ENCODE results near the gene TSPO2. TPM values are rescaled to one million over a fixed set of nuclear protein-coding genes. Genes with fewer than 3 reads are reported as not detected.

TSPO2 gene
- total and polyA plus RNA-seq, 9 donors: not detected

DNA sequence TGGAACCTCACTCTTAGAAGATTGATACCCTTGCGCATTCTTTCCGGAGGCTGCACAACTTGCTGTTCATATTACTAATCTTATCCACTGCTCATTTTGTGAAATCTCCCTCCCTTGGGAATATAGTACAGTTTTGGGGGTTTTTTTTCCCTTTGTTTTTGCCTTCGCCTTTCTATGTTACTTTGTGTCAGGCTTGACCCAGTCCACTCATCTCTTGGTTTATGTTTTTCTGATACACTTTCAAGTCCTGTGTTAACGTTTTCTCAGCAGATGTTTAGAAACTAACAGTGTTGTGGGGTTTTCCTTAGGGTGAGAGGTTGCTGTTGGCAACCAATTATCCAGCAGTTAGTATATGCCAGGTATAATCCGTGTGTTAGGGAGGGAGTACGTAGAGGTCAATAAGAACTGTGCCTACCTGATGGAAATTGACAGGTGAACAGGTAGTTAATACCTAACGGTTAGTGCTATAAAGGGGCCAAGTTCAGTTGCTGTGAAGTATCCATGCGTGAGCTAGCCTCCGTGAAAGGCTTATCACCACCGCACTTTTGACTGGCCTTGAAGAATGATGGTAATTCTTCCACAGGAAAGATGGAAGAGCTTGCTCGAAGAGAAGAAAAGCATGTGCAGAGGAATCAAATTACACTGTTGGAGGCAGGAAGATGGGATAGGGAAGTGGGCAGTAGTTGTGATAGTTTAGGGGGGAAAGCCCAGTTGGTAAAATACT, 31.9 kb downstream of the TSPO2 start:
- H3K27me3 ChIP-seq: no peaks in the 10 kb centered on the region
- TF ChIP-seq EP300 (IDR thresholded peaks at IDR 0.05) (no peak), POLR2A (IDR thresholded peaks at IDR 0.05) (no peak)
- TF ChIP-seq, protein P1, sequence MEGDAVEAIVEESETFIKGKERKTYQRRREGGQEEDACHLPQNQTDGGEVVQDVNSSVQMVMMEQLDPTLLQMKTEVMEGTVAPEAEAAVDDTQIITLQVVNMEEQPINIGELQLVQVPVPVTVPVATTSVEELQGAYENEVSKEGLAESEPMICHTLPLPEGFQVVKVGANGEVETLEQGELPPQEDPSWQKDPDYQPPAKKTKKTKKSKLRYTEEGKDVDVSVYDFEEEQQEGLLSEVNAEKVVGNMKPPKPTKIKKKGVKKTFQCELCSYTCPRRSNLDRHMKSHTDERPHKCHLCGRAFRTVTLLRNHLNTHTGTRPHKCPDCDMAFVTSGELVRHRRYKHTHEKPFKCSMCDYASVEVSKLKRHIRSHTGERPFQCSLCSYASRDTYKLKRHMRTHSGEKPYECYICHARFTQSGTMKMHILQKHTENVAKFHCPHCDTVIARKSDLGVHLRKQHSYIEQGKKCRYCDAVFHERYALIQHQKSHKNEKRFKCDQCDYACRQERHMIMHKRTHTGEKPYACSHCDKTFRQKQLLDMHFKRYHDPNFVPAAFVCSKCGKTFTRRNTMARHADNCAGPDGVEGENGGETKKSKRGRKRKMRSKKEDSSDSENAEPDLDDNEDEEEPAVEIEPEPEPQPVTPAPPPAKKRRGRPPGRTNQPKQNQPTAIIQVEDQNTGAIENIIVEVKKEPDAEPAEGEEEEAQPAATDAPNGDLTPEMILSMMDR (IDR thresholded peaks at IDR 0.05): no peak
- WGBS, 3 donors: 1 to 3% (median 3%) methylated on average over 11 of the region's 11 CpGs
- intact Hi-C loops (cut with DNase I): no loop called here
- no peaks in the 10 kb centered on the region for H3K36me3 ChIP-seq
- H3K9me3 ChIP-seq: no peaks in the 10 kb centered on the region
- H3K4me1 ChIP-seq (ENCODE audit: insufficient read depth): peaks cover 5% of the 10 kb centered on the region
- peak overlapping the region; percentile 92 to 99 for H3K27ac ChIP-seq
- DNase-seq: no peak
- H3K4me3 ChIP-seq: peak overlapping the region; percentile 86

DNA sequence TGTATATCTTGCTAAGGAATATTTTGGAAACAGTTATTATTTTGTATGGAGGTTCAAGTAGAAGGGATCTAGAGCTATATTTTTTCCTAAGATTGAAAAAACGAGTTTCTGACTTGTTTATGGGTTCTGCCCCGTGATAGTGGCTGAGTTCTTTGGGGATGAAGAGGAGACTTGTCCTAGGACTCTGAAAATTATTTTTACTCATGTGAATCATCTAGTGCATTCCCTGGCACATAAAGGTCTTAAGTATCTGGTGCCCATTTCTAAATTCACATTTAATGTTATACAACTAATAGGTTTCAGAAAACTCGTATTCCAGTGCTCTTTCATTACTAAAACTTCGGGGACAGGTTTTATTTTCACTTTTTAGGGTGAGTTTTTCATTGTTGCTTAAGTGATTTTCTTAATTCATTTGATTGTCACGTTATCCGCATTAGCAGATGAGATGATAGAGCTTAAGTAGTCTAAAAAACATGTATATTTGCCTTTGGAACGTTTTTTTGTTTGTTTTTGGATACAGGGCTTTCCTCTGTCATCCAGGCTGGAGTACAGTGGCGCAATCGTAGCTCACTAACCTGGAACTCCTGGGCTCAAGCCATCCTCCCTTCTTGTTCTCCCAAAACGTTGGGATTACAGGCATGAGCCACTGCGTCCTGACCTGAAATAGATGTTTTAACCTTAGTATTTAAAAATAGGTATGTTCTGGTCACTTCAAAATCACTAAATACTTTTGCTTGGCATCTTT, 32.6 kb downstream of the TSPO2 start:
- Histone ChIP-seq H3K27ac (peak overlapping the region in 1 of 2 donors; percentile 99), H3K9me3 (no peaks in the 10 kb centered on the region), H3K36me3 (no peaks in the 10 kb centered on the region), H3K4me1 (ENCODE audit: insufficient read depth) (peaks cover 5% of the 10 kb centered on the region), H3K4me3 (peak overlapping the region; percentile 6), H3K27me3 (no peaks in the 10 kb centered on the region)
- intact Hi-C loops (cut with DNase I): no loop called here
- TF ChIP-seq POLR2A (IDR thresholded peaks at IDR 0.05) (no peak), EP300 (IDR thresholded peaks at IDR 0.05) (no peak)
- TF ChIP-seq, protein P1 (IDR thresholded peaks at IDR 0.05): no peak
- WGBS, 3 donors: 37 to 41% (median 37%) methylated on average over 11 of the region's 11 CpGs
- DNase-seq: peak in 2 of 5 donors; percentile 28 to 41

DNA sequence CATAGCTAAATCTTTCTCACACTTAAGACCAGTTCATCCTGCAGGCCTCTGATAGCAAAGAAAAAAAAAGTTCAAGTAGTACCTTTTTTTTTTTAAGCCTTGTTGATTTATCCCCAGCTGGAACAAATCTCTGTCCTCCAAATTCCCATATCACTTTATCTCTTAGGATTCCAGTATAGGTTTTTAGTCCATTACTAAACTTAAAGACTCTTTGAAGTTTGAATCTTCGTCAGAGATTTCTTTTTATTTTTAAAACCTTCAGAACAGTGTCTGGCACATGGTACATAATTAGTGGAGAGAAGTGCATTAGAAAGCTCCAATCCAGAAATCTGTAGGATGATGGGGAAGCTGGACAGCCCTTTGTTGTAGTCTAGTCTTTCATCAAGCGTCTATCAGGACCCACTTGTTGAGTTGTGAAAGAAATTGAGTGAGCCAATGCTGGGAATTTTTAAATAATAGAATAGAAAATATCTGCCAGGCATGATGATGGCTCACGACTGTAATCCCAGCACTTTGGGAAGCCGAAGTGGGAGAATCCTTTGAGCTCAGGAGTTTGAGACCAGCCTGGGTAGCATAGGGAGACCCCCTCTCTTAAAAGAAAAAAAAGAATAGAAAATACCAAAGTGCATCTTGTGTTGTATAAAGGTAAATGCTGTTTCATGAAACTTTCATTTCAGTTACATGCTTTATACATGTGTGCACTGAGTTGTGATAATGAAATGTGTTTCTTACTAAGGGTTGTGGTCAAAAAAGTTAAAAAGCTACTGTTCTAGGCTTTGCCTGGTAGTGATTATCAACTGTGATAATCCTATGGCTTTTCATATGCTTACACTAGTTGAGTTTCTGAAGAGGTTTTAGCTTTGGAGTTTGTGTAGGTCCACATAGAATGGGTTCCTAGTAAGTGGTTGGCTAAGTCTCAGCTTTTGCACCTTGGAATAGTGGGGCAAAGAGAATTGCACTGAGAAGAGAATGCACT, 33.7 kb downstream of the TSPO2 start:
- no peaks in the 10 kb centered on the region for H3K27me3 ChIP-seq
- no peak overlapping the region for H3K27ac ChIP-seq
- H3K36me3 ChIP-seq: no peaks in the 10 kb centered on the region
- no peak for DNase-seq
- H3K4me1 ChIP-seq (ENCODE audit: insufficient read depth): peaks cover 5% of the 10 kb centered on the region
- TF ChIP-seq POLR2A (IDR thresholded peaks at IDR 0.05): no peak
- no peak for TF ChIP-seq EP300 (IDR thresholded peaks at IDR 0.05)
- H3K9me3 ChIP-seq: no peaks in the 10 kb centered on the region
- H3K4me3 ChIP-seq: no peak overlapping the region
- intact Hi-C loops (cut with DNase I): no loop called here
- WGBS, 3 donors: 69 to 79% (median 77%) methylated on average over 4 of the region's 4 CpGs

DNA sequence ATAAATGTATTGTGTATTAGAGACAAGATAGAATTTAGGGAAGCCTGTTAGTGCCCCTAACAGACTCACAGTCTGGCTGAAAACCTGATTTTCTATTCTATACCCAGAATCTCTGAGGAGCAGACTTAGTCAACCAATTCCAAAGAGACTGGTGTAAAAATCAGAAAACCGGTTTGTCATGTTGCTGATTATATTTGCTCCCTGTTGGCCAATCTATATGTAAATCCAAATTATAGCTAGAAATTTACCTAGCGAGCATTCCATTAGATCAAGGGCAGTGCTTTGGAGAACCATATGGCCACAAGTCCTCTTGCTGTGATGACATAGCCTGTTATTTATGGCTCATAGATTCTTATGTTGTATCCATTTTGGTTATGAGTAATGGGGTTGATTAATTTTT, 35.3 kb downstream of the TSPO2 start:
- Histone ChIP-seq H3K4me1 (ENCODE audit: insufficient read depth) (peaks cover 5% of the 10 kb centered on the region), H3K9me3 (no peaks in the 10 kb centered on the region), H3K27me3 (no peaks in the 10 kb centered on the region), H3K4me3 (no peak overlapping the region), H3K36me3 (no peaks in the 10 kb centered on the region), H3K27ac (no peak overlapping the region)
- intact Hi-C loops (cut with DNase I): no loop called here
- 88 to 90% (median 90%) methylated on average over 2 of the region's 2 CpGs for WGBS, 3 donors
- TF ChIP-seq POLR2A (IDR thresholded peaks at IDR 0.05) (no peak), EP300 (IDR thresholded peaks at IDR 0.05) (no peak)
- TF ChIP-seq, protein P1 (IDR thresholded peaks at IDR 0.05): no peak
- no peak for DNase-seq

All from ovary (tissue), 9 donors.